ENCODE data around the gene ABI3BP. TPM values are rescaled to one million over a fixed set of nuclear protein-coding genes. Genes with fewer than 3 reads are reported as not detected.

ABI3BP gene
- total RNA-seq, 4 donors from 2014 or later: 51.2 to 172 (median 116) TPM

- TF ChIP-seq, protein P1, sequence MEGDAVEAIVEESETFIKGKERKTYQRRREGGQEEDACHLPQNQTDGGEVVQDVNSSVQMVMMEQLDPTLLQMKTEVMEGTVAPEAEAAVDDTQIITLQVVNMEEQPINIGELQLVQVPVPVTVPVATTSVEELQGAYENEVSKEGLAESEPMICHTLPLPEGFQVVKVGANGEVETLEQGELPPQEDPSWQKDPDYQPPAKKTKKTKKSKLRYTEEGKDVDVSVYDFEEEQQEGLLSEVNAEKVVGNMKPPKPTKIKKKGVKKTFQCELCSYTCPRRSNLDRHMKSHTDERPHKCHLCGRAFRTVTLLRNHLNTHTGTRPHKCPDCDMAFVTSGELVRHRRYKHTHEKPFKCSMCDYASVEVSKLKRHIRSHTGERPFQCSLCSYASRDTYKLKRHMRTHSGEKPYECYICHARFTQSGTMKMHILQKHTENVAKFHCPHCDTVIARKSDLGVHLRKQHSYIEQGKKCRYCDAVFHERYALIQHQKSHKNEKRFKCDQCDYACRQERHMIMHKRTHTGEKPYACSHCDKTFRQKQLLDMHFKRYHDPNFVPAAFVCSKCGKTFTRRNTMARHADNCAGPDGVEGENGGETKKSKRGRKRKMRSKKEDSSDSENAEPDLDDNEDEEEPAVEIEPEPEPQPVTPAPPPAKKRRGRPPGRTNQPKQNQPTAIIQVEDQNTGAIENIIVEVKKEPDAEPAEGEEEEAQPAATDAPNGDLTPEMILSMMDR (IDR thresholded peaks at IDR 0.05; ENCODE audit: low read depth): no peak
Observed at GRCh38 chr3:100756441-100756840, 236.8 kb downstream of the ABI3BP start.

DNA sequence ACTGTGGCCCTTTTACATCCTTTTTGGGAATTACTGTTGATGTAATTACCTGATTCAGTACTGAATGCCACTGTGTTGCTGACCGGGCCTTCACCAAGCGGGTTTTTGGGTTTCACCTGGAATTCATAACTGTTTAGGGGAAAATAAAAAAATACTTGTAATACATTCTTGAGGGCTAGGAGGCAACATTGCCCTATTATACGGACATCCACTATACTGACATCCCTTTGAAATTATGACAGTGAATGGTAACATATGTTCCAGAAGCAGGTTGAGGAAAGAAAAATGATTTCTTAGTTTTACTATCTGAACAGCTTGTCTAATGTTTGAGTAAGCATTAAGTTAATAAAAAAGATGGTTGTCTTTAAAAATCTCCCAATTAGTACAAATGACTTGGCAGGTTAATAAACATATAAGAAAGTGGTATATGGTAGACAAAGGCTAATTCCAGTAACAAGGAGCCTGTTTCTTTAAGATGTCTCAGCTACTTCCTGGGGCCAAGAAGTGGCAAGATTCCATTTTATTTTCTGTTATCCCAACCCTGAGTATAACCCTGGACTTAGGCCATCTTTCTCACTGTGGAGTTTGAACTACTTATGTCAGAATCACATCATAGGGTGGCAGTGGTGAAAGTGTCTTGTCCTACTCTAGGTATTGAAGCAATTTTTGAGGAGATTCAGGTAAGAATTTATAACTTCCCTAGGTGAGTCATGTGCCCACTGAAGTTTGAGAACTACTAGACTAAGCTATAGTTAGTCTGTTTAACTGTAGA, 238.5 kb downstream of the ABI3BP start:
- TF ChIP-seq, protein P1 (IDR thresholded peaks at IDR 0.05; ENCODE audit: low read depth): no peak

- TF ChIP-seq, protein P1 (IDR thresholded peaks at IDR 0.05; ENCODE audit: low read depth): no peak
Observed at GRCh38 chr3:100753846-100754245, 239.4 kb downstream of the ABI3BP start.

DNA sequence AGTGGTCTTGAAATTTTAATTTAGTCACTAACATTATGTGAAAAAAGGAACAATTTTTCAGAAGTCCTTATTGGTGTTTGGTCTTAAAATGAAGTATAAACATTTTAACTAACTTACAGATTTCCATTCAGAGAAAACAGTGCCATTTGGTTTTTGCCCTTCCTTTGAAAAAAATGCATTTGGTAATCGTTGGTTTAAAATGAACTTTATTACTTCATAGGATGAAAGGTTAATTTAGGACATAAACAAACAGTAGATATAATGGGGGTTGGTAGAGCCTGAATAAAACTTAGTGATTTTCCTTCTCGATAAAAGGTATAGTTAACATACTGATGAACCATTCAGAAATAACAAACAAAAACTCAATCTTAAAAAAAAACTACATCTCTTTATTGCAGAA, 244.3 kb downstream of the ABI3BP start:
- TF ChIP-seq, protein P1 (IDR thresholded peaks at IDR 0.05; ENCODE audit: low read depth): no peak

GRCh38 chr3:100748220-100748619, 245.0 kb downstream of the ABI3BP start:
- TF ChIP-seq, protein P1 (IDR thresholded peaks at IDR 0.05; ENCODE audit: low read depth): no peak

GRCh38 chr3:100746092-100746491, 247.1 kb downstream of the ABI3BP start:
- TF ChIP-seq, protein P1 (IDR thresholded peaks at IDR 0.05; ENCODE audit: low read depth): no peak

DNA sequence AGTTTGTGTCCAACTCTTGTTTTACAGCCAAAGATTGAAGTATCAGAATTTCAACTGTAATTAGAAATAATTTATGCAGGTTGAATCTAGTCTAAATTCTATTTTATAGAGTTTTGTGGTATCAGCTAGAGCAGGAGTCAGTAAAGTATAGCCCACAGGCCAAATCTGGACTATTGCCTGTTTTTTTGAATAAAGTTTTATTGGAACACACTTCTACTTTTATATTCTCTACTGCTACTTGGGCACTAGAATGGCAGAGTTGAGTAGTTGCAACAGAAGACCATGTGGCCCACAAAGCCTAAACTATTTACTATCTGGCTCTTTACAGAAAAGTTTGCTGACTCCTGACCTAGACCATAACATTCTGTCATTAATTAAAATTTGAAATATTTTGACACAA, 247.6 kb downstream of the ABI3BP start:
- TF ChIP-seq, protein P1 (IDR thresholded peaks at IDR 0.05; ENCODE audit: low read depth): no peak

Measured in subcutaneous adipose tissue (tissue), 4 donors.